ENCODE results near the gene CYB561A3. TPM values are rescaled to one million over a fixed set of nuclear protein-coding genes. Genes with fewer than 3 reads are reported as not detected.

The CYB561A3 gene
- total RNA-seq, 4 donors from 2014 or later, result 39.9 to 110 (median 79.8) TPM

GRCh38 chr11:61349189-61349751 lies 12.4 kb downstream of the CYB561A3 start:
- 81% methylated on average over 4 of the region's 12 CpGs for WGBS
- Histone ChIP-seq H3K4me3 (no peak overlapping the region), H3K9me3 (no peaks in the 10 kb centered on the region), H3K27ac (no peak overlapping the region), H3K4me1 (peaks cover 32% of the 10 kb centered on the region), H3K27me3 (no peaks in the 10 kb centered on the region), H3K36me3 (peaks cover 55% of the 10 kb centered on the region)
- no peak for DNase-seq (ENCODE audit: low spot score in 2 of 2)
- TF ChIP-seq EP300 (IDR thresholded peaks at IDR 0.05) (no peak), CTCF (IDR thresholded peaks at IDR 0.05) (no peak), POLR2AphosphoS5 (IDR thresholded peaks at IDR 0.05) (no peak), POLR2A (IDR thresholded peaks at IDR 0.05) (no peak)

GRCh38 chr11:61347916-61348461 lies 13.7 kb downstream of the CYB561A3 start:
- Histone ChIP-seq H3K4me3 (no peak overlapping the region), H3K4me1 (peaks cover 26% of the 10 kb centered on the region), H3K27ac (no peak overlapping the region), H3K27me3 (no peaks in the 10 kb centered on the region), H3K36me3 (peaks cover 58% of the 10 kb centered on the region), H3K9me3 (no peaks in the 10 kb centered on the region)
- 78% methylated on average over 5 of the region's 11 CpGs for WGBS
- no peak for DNase-seq (ENCODE audit: low spot score in 2 of 2)
- TF ChIP-seq POLR2A (IDR thresholded peaks at IDR 0.05), result no peak
- TF ChIP-seq CTCF (IDR thresholded peaks at IDR 0.05), result no peak
- TF ChIP-seq POLR2AphosphoS5 (IDR thresholded peaks at IDR 0.05), result no peak
- no peak for TF ChIP-seq EP300 (IDR thresholded peaks at IDR 0.05)

GRCh38 chr11:61345954-61346843 lies 15.5 kb downstream of the CYB561A3 start:
- H3K4me1 ChIP-seq, result peaks cover 26% of the 10 kb centered on the region
- H3K4me3 ChIP-seq, result no peak overlapping the region
- H3K27me3 ChIP-seq, result no peaks in the 10 kb centered on the region
- H3K36me3 ChIP-seq, result peaks cover 60% of the 10 kb centered on the region
- TF ChIP-seq POLR2A (IDR thresholded peaks at IDR 0.05), result no peak
- no peak for TF ChIP-seq CTCF (IDR thresholded peaks at IDR 0.05)
- TF ChIP-seq EP300 (IDR thresholded peaks at IDR 0.05), result no peak
- 47% methylated on average over 9 of the region's 14 CpGs for WGBS
- H3K9me3 ChIP-seq, result no peaks in the 10 kb centered on the region
- peak overlapping the region; percentile 73 for H3K27ac ChIP-seq
- no peak for DNase-seq (ENCODE audit: low spot score in 2 of 2)

GRCh38 chr11:61345170-61345610 lies 16.5 kb downstream of the CYB561A3 start:
- Histone ChIP-seq H3K27me3 (no peaks in the 10 kb centered on the region), H3K4me1 (peaks cover 26% of the 10 kb centered on the region), H3K4me3 (no peak overlapping the region), H3K36me3 (peaks cover 51% of the 10 kb centered on the region), H3K27ac (peak overlapping the region; percentile 73), H3K9me3 (no peaks in the 10 kb centered on the region)
- DNase-seq (ENCODE audit: low spot score in 2 of 2), result no peak
- no peak for TF ChIP-seq POLR2A (IDR thresholded peaks at IDR 0.05)
- no peak for TF ChIP-seq CTCF (IDR thresholded peaks at IDR 0.05)
- no peak for TF ChIP-seq POLR2AphosphoS5 (IDR thresholded peaks at IDR 0.05)
- no peak for TF ChIP-seq EP300 (IDR thresholded peaks at IDR 0.05)
- 24% methylated on average over 3 of the region's 4 CpGs for WGBS

Measured in suprapubic skin (tissue), 4 donors.